Hindlimb muscle (tissue), 1 donor: ENCODE measurements around the gene RERE. TPM values are rescaled to one million over a fixed set of nuclear protein-coding genes. Genes with fewer than 3 reads are reported as not detected.

Experiments
- DNase-seq: peaks from one replicate; pipeline ENCODE4 v3.0.0-alpha.2; 2013
- polyA plus RNA-seq: library from polyadenylated mRNA; unstranded; fragments of 120-200 nt; gene quantifications from one replicate; pipeline ENCODE4 v1.2.1, GENCODE V29; 2013; ENCODE audit not compliant: insufficient read length

RERE gene
- polyA plus RNA-seq: 93.9 TPM

- peak; percentile 96 for DNase-seq
Observed at GRCh38 chr1:8817412-8818324, at the start of gene RERE. RERE (minus strand) TSS chr1:8817640.

GRCh38 chr1:8866792-8867415 is 49.5 kb upstream of the RERE start:
- no peak for DNase-seq

GRCh38 chr1:8866173-8866791 is 48.8 kb upstream of the RERE start:
- no peak for DNase-seq

- DNase-seq: no peak
Observed at GRCh38 chr1:8864713-8865344, 47.4 kb upstream of the RERE start.

- DNase-seq: no peak
Observed at GRCh38 chr1:8863794-8864233, 46.4 kb upstream of the RERE start.

- no peak for DNase-seq
Observed at GRCh38 chr1:8863138-8863537, 45.7 kb upstream of the RERE start.

GRCh38 chr1:8862528-8862927 is 45.1 kb upstream of the RERE start:
- no peak for DNase-seq

GRCh38 chr1:8860738-8861516 is 43.5 kb upstream of the RERE start:
- no peak for DNase-seq

GRCh38 chr1:8858888-8859706 is 41.7 kb upstream of the RERE start:
- peak; percentile 52 for DNase-seq

- DNase-seq: no peak
Observed at GRCh38 chr1:8858112-8858668, 40.8 kb upstream of the RERE start.

GRCh38 chr1:8856689-8857412 is 39.4 kb upstream of the RERE start:
- DNase-seq: no peak

- no peak for DNase-seq
Observed at GRCh38 chr1:8854240-8854639, 36.8 kb upstream of the RERE start.

- no peak for DNase-seq
Observed at GRCh38 chr1:8851060-8851459, 33.6 kb upstream of the RERE start.

- peak; percentile 91 for DNase-seq
Observed at GRCh38 chr1:8848663-8849386, 31.4 kb upstream of the RERE start.

GRCh38 chr1:8847990-8848389 is 30.6 kb upstream of the RERE start:
- DNase-seq: peak; percentile 45

- DNase-seq: no peak
Observed at GRCh38 chr1:8846263-8846662, 28.8 kb upstream of the RERE start.

- no peak for DNase-seq
Observed at GRCh38 chr1:8845104-8846097, 28.0 kb upstream of the RERE start.

GRCh38 chr1:8844501-8845006 is 27.1 kb upstream of the RERE start:
- DNase-seq: no peak
